HT-29 (cell line): ENCODE results near the gene EGFL7. TPM values are rescaled to one million over a fixed set of nuclear protein-coding genes. Genes with fewer than 3 reads are reported as not detected.
A peak's percentile ranks its signal among the peaks of the same experiment; 100 is the strongest.

ENCODE experiments used
- DNase-seq: peaks from one replicate; pipeline ENCODE4 v3.0.0-alpha.2; 2015; ENCODE audit warnings: low spot score
- total RNA-seq: library from RNA; depleted of rRNA; stranded (reverse); fragments of >200 nt; shearing (Covaris generic); gene quantifications from 2 replicates; pipeline ENCODE4 v1.2.3, GENCODE V29; 2014

EGFL7 gene
- total RNA-seq, 1 experiment from 2014 or later = 6.4 TPM

DNA sequence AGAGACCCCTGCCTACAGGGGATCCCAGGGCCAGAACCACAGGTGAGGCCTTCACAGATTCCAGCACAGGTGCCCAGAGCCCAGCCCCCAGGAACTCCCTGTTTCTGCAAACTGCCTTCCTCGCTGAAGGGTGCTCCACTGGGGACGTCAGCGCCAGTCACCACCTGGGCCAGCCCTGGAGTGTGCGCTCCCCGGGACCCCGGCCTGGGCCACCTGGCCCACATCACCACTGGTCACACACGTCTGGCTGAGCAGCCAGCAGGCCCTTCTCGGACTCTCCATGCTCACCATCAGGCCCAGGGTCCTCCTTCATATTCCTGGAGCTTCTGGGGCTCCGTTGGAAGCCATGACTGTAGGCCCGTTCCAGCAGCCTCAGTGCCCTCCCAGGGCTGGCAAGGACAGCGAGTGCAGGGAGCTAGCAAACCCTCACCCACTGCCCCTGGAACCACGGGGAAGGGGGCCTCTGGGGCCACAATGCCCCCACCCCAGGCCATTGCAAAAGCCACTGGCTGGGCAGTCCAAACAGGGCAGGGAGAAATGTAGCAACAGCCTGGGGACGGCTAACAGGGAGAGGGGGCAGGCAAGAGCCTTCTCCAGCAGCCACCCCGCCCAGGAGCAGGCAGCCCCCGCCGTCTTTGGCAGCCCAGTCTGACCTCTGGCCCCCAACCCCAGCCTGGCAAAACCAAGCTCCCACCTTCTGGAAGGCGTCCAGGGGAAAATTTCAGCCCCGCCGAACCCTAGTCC is 23.2 kb downstream of the EGFL7 start:
- peak; percentile 17 for DNase-seq

DNA sequence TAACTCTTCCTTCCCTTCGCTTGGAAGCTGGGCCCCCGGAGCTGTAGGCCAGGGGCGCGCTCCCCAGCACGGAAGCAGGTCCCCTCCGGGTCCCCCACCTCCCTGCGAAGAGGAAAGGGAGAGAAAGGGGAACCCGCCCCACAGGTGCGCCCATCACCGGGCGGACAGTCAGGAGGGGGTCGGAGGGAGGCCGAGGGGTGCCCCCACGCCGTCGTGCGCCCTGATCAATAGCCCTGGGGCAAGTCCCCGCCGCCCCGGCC is 23.7 kb downstream of the EGFL7 start:
- no peak for DNase-seq

DNA sequence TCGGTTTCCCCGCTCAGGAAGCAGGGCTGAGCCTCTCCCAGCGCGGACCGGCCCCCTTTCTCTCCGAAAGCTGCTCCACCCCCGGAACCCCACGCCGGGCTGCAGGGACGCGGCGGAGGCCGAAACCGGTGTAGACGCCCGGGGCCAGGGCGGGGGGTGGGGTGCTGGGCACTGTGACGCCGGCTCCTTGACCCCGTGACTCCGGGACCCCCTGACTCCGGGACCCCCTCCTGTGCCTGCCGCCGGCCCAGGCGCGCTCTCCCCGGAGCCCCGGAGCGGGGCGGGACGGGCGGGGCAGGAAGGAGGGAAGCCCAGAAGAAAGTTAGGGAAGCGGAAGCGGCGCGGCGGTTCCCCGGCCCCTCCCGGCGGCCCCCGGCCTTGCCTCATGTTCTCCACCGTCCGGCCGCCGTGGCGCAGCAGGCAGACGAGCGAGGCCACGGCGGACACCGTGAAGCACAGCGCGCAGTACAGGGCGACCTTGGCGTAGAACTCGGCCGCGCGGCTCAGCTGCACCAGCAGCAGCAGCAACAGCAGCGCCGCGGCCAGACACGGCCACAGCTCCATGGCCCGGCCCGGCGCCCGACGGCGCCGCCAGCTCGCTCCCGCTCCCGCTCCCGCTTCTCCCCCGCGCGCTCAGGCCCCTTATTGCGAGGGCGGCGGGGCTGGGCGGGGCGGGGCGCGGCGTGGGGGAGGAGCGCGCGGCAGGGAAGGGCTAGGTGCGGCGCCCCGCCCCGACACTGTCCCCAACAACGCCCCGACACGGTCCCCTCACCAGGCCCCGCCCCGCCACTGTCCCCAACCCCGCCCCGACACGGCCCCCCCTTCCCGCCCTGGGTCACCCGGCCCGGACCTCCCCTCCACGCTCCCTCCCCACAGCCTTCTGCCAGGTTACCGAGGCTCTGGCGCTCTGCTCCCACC is 24.3 kb downstream of the EGFL7 start, which contains the start of gene AGPAT2:
Gene AGPAT2 (minus strand): TSS at position 664 of the 918 bp plus-strand sequence. CDS start 100 bp downstream, at position 564.
- DNase-seq = peak; percentile 70

DNA sequence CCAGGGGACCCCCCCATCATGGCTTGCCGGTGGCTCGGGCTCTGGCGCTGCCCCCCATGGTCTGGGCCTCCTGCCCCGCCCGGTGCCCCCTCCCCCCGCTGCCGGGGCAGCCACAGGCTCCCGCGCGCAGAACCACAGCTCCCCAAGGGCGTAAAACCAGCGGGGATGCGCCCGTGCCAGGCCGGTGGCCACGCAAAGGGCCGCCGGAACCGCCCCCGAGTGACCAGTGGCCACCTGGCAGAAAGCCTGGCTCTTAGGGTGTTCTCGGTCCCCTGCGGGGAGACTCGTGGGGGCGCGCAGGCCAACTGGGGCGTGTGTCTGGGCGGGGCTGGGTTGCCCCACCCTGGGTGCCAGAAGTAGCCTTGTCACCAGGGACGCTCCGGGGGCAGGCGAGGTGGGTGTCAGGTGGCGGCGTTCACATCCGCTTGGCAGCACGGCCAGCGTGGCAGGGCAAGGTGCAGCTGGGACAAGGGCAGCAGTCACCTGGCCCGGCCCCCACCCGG is 25.1 kb downstream of the EGFL7 start:
- peak; percentile 39 for DNase-seq

DNA sequence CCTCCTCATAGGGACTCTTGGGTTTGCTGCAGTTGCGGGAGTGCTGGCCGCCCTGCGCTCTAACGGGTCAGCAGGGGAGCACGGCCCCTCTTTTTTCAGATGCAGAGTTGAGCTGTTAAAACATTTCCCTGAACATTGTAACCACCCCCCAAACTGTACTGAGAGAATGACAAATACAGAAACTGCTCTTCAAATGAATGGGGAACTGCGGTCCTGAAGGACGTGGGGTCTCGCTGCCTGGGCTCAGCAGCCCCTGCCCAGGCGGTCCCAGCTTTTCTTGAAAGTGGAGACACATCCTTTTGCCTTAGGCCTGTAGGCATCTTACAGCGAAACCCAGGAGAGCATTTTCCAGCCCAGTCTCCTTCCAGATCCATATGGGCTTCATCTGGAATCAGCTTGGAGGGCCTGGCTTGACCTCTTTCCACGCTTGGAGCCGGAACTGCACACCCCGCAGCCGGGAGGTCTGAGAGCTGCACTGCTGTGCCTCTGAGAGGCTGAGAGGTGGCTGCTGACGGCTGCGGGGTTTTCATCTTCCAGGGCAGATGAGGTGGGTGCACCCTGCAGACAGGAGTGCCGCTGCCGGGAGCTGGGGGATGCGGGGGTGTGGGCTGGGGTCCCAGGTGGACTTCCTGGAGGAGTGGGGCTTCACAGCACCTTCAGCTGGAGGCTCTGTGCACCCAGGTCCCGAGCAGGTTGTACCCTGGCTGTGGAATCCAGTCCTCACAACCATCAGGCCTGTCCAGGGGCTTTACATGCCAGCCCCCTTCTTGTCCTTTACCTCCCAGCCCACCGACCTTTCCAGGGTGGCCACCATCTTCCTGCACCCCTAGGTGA is 25.8 kb downstream of the EGFL7 start:
- DNase-seq = no peak

DNA sequence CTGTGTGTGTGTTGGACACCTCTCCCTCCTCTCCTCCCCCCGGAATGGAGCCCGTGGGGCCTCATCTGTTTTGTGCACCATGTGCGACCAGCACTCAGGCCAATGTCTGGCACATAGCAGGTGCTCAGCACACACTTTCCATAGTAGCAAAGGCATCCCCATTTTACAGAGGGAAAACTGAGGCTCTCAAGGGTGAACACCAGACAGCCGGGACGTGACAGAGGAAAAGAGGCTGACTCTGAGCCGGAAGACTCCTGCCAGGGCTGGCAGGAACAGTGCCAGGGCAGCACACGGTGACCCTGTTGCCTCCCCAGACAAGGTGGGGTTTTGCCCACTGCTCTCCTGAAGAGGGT is 26.4 kb downstream of the EGFL7 start:
- DNase-seq = no peak

DNA sequence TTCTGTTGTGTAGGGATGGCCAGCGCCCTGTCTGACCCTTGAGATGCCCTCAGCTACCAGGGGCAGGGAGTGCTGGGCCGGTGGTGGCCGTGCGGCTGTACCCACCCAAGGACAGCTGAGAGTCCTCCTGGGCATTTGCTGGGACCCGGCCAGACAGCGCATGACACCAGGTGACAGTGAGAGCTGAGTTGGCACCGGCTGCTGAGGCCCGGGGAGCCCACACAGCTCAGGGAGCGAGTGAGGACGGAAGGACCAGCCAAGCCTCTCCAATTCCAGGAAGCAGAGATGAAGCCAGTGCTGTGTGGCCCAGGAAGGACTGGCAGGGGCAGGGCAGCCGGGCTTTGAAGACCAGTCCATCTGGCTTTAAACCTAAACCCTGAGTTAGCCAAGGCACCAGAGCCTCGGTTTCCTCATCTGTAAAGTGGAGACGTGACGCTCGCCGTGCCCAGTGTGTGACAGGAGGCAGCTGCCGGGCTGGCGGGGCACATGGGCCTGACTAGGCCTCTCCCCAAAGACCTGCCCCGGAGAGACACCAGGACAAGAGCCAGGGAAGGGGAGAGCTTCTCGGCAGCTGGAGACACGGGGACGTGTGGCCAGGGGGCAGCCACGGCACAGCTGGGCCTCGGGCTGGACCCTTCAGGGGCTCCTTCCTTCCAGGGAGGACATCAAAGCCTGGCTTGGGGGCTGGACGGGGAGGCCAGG is 27.5 kb downstream of the EGFL7 start:
- no peak for DNase-seq

DNA sequence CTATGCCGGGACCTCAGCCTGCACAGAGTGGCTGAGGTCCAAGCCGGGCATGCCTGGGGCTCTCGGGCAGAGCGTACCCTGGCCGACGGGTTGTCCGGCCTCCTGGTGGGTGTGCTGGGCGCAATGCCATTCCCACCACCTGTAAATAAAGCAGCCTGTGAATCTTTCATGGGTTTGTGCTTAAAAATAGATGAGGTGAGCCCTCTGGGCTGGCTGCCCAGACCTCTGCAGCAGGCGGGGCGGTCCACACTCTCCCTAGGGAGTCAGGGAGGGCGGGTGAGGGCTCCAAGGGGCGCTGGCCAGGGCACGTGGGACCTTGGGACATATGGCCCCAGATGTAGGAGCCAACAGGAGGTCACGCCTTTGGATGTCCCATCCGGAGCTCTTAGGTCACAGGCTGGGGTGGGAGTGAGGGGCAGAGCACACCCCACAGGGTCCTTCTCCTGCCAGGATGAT is 28.1 kb downstream of the EGFL7 start:
- DNase-seq = no peak

DNA sequence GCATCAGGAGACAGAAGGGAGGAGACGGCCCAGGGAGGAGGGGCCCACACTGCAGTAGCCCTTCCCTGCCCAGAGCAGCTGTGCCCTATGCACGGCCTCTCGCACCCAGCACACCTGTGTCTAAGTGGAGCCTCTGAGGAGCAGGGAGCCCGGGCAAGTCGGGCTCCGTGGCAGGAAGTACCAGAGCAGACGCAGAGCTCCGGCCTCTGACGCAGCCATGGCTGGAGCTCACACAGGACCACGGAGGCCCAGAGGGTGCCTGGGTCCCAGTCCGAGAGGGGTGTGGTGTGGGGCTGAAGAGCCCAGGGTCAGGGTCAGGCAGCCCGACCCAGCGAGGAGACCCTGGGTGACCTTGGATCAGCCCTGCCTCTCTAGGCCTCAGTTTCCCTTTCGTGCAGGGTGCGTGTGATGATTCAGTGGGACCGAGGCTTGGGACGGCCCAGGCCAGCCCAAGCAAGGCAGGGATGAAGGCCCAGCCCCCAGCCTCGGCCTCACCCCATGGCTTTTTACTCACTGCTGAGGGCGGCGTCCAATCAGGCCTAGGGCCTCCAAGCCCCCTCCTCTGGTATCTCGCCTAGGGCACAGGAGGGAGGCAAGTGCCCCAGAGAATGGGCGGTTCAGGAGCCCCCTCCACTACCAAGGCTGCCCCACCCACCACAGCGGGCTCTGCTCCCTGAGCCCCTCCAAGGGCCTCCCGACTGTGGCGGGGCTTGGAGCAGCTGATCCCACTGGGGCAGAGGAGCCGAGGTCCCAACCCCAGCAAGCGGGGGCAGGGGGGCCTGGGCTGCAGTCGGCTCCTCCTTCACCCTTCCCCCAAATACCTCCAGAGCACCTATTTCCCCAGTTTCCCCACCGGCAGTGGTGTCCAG is 28.8 kb downstream of the EGFL7 start:
- DNase-seq = no peak

DNA sequence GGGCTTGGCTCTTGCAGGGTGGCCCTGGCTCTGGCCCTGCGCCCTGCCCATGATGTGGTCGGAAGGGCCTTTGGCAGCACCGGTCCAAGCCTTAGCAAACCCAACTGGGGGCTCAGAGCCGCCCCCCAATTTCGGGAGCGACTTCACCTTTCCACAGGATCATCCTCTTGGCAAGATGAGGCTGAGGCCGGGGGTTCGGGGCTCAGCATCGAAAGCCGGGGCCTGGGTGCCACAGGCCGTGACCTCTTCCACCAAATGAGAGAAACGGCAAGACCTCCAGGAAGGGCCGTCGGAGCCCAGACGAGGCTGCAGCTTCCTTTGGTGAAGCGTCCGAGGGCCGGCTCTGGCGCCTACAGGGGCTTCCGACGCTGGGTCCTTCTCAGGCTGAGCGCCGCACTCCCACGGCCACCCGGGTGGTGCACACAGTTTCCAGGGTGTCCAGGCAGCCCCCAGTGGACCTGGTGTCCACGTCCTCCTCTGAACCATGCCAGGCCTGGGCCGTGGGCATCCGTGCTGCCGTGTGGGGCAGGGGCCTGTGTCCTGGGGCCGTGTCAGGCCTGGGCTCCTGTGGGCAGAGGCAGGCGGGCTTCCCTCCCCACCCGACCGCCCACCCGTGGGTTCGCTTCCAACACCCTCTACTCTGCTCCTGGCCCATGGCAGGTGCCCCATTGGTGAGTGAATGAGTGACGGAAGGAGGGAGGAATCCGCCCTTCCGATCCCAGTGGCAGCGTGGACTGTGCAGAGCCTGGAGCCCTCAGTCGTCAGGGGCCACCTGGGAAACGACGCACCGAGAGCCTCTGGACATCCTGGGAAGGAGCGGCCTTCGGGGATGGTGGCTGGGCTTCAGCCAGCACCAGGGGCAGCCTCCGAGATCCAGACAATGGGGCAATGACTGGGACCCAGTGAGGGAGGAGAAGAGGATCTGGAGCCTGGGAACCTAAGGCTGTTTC is 29.7 kb downstream of the EGFL7 start:
- no peak for DNase-seq

DNA sequence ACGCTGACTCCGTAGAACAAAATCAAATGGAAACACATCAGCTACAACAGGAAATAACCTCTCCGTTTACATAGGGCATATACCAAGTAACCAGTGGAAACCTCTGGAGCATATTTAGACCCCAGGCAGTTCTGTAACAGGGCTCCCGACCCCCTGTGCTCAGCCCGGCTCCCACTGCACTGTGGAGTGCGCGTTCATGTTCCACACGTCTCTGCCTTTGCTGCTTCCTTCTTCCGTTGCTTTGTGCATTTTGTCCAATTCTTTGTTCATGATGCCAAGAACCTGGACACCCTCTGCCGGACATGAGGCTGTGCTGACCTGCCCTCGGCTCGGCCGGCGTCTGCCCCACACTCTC is 30.4 kb downstream of the EGFL7 start:
- no peak for DNase-seq

DNA sequence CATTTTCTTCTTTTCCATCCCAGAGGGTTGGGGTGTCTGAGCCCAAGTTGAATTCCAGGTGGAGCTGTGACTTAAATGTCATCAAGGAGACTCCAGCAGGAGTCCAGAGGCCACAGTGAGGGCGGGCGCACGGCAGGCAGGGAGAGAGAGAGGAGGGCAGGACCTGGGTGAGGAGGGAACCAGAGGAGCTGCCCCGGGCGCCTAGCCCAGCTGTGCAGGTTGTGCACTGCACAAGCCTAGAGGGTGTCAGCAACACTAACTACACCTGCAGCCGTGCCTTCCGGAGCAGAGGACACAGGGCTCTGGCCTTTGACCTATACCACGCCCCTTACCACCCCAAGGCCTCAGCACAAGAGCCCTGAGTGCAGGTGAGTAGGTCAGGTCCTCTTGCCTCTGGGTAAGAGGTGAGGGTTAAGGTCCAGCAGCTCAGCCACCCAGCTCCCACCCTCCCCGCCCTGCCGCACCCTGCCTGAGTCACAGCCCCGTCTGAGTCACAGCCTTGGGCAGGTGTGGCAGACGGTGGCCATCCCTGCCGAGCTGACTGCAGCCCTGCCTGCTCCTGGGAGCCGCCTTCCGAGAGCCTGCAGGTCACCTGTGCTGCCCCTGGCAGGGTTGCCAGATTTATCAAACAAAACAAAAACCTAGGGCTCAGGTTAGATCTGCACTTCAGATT is 30.9 kb downstream of the EGFL7 start:
- DNase-seq = peak; percentile 94

DNA sequence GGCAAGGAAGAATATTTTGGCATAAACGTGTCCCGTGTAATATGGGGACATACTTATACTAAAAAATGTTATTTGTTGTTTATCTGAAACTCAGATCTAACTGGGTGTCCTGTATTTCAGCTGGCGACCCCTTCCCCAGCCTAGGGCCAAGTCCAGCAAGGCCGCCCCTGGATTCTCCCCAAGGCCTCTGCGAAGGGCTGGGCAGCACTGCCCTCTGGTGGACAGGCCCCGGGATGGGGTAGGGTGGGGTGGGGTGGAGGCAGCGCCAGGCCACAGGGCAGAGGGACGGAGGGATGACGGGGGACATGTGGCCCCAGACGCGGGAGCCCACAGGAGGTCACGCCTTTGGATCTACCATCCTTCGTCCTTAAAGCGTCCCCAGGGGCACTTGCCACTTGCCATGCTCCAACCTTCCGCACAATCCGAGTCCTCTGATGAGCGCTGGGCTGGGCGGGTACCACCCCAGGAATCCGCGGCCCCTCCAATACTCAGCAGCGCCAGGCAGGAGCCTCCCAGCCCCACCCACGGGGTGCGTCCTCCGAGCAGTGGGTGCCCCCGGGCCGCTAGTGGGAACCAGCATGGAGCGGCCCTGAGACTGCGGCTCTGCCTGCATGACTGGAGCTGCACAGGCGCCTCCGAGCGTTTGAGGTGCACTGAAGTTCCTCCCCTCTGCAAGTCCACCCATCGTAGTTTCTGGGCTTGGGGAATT is 31.6 kb downstream of the EGFL7 start:
- peak; percentile 86 for DNase-seq

DNA sequence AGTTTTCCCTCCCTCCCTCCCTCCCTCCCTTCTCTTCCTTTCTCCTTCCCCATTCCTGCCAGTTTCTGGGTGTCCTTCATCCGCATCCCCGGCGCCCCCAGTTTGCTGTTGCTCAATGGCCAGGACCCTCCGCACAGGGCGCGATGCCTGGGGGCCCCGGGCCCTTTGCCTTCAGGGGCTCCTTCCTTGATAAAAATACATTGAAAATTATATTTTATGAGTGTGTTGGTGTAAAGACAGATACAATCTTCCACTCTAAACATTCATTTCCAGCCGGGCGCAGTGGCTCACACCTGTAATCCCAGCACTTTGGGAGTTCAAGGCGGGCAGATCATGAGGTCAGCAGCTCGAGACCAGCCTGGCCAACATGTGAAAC is 32.1 kb downstream of the EGFL7 start:
- no peak for DNase-seq

DNA sequence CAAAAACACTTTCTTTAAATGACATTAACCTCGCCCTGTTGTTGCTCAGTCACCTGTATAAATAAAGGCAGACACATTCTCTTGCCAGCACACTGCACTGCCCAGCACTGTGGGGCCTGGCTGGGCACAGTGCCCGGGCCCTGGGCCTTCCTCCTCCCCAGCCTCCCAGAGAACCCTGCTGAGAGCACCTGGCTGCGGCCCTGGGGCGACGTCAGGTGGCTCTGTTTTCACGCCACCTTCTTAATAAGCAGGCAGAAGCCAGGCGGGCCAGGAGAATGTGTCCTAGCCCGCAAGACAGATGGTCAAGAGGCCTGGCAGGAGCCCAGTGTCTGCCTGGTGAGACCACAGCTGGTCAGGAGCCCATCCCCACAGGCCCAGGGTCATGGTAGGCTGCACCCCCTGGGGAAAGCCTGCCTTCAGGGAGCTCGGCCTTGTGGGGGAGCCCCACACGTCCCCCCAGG is 32.7 kb downstream of the EGFL7 start:
- peak; percentile 94 for DNase-seq

DNA sequence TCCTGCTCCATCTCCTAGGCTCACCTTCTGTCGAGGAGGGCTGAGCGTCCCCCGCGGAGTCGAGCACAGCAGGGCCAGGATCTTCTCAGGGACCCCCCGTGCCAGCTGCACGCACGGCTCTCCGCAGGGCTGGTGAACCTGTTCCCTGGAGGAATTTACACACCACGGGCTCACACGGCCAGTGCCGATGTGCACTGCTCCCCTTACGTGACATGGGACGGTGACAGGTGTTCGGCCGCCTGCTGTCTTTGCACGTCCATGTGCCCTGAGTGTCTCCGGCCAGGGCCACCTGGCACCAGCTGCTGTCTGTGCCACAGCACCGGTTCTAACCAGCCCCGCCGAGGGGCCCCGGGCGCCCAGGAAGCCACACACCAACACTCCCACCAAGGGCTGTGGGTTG is 33.2 kb downstream of the EGFL7 start:
- DNase-seq = no peak

DNA sequence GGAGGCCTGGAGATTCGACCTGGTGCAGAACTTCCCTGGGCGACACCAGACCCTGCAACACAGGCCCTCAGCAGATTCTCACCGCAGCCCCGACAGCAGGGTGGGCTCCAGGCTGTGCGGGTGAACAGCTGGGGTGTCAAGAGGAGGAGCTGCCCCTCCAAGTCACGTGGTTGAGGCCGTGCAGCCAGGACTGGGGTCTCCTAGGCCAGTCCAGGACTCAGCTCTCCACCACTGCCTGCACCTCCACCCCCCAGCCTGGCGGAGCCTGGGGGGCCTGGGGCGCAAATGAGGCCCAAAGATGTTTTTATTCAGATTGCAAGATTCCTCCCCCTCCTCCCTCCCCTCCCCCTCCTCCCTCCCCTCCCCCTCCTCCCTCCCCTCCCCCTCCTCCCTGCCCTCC is 33.8 kb downstream of the EGFL7 start:
- no peak for DNase-seq
